ENCODE results near the gene FRMPD1.
A peak's percentile ranks its signal among the peaks of the same experiment; 100 is the strongest.
"Not testable (repeated sequence)": the region's sequence is repeated elsewhere in the genome, so short reads cannot be mapped to it uniquely, and the experiment has no call there.

FRMPD1 gene

GRCh38 chr9:37650873-37651768 lies at the start of gene FRMPD1:
Gene FRMPD1, plus strand, starts transcription at chr9:37650954. Its CDS starts 41,688 bp downstream, at chr9:37692642.
- DNase-seq: peak in 1 of 2 experiments; percentile 87

- not testable (repeated sequence) for DNase-seq
Observed at GRCh38 chr9:37602061-37602460, 48.7 kb upstream of the FRMPD1 start.

- DNase-seq: peak in 1 of 2 experiments; percentile 34
Observed at GRCh38 chr9:37602817-37603216, 47.9 kb upstream of the FRMPD1 start.

GRCh38 chr9:37604296-37604695 lies 46.5 kb upstream of the FRMPD1 start:
- DNase-seq: no peak

DNA sequence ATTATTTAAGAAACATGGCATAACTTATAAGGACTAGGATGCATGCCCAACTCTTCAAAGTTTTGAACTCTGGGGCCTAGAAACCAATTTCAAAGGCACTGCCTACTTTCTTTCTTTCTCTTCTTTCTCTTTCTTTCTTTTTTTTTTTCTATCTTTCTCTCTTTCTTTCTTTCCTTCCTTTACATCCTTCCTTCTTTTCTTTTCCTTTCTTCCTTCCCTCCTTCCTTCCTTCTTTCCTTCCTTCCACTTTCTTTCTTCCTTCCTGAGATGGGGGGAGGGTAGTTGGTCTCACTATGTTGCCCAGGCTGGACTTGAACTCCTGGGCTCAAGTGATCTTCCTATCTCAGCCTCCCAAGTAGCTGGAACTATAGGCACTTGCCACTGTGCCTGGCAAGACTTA lies 42.5 kb upstream of the FRMPD1 start:
- no peak for DNase-seq

DNA sequence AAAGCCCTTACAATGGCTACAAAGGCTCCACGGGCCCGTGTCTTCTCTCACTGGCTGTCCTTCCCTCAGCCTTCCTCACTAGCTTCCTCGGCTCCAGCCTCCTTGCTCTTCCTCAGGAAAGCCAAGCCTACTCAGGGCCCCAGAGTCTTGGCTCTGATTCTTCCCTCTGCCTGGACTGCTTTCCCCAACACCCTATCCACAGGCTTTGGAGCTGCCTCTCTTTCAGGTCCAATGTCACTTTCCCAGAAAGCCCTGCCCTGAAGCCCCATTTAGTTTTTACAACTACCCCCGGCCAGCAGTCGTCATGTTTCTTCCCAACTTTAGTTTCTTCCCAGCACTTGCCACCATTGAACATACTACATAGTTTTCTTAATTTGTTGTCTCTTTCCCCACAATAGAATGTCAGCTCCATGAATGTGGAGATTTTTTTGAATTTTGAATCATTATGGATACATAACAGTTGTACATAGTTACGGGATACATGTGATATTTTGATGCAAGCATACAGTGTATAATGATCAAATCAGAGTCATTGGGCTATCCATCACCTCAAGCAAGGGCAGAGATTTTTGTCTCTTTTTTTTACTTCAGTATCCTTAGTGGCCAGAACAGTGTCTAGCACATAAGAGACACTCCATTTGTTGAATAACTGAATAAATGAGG lies 40.9 kb upstream of the FRMPD1 start:
- DNase-seq: no peak

DNA sequence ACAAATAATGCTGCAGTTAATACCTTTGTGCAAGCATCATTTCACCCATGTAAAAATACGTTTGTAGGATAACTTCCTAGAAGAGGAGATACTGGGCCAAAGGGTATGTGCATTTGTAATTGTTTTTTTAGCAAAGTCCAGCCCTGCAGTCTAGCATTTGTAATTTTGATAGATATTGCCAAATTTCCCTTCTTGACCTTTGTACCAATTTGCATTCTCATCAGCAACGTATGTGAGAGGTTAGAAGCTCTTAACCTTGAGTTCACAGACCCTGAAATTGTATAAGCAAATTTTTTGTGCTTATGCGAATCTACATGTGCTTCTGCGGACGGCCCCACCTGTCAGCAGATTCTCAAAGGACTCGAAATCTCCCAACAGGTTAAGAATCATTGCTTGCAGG lies 39.7 kb upstream of the FRMPD1 start:
- DNase-seq: peak; percentile 42 to 69

- peak in 1 of 2 experiments; percentile 47 for DNase-seq
Observed at GRCh38 chr9:37611961-37612360, 38.8 kb upstream of the FRMPD1 start.

DNA sequence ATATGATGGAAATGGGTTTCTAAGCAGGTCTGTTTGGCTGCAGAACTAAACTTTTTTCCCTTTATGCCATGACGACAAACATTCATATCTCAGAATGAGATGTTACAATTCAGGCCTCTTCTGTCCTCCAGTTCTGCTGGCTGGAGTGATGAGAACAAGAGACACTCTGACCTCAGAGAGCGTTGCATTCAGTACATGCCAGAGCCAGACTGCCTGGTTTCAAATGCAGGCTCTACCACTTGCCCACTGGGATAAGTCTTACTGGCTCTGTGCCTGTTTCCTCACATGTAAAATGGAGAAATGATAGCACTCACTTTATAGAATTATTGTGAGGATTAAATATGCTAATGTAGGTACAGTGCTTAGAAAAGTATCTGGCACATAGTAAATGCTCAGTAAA lies 33.6 kb upstream of the FRMPD1 start:
- DNase-seq: no peak

GRCh38 chr9:37617832-37618231 lies 32.9 kb upstream of the FRMPD1 start:
- DNase-seq: no peak

GRCh38 chr9:37618817-37619216 lies 31.9 kb upstream of the FRMPD1 start:
- no peak for DNase-seq

GRCh38 chr9:37619806-37620205 lies 30.9 kb upstream of the FRMPD1 start:
- DNase-seq: no peak

- DNase-seq: no peak
Observed at GRCh38 chr9:37620396-37620795, 30.4 kb upstream of the FRMPD1 start.

DNA sequence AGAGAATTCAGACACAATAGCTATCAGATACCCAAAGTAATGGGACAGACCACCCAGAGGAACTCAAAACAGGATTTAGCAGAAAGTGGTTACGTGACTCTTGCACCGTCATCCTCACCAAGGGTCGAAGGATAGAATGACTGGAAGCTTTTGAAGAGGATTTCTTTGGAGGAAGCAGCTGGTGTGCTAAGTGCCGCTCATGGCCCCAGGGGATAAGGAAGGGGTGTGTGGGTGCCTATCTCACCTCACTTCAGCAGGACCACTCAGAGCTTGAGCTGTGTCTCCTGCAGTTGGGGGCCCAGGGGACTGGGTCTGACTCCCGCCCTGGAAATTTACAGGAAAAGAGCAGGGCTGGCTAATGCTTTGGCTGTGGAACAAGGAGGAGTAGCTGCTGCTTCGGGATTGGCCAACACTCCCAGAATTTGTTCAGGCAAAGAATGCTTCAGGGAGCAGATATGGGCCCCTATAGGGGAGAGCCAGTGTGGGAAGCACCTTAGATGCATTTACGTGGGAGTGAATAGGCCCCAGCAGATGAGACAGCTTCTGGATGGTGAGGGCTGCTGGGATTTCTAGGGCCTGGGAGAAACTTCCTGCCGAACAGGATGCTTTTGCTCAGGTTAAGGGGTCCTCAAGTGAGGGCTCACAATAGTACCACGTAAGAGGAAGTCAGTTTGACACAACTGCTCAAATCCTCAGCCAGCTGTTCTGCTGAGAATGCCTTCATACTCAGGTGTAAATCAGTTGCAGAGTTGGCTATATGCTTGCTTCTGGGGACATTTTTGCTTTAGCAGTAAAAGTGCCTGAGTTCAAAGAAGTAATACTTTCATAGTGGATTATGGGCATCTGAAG lies 29.3 kb upstream of the FRMPD1 start:
- no peak for DNase-seq

- DNase-seq: no peak
Observed at GRCh38 chr9:37622462-37622861, 28.3 kb upstream of the FRMPD1 start.

DNA sequence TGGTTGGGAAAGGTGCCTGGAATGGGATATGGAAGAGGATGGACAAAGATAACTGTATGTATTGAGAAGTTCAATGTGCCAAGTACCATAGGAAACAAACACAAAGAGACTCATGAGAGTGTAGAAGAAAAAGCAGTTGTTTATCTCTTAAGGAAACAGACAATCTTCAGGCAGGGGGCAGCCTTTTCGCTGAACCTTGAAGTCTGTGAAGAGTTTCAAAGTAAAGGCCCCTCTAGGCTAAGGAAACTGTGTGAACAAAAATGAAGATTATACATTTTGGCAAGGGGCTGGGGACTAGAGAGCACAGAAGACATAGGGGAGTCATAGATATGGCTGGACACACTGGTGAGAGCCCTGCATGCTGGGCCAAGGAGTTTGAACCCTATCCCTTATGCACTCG lies 27.5 kb upstream of the FRMPD1 start:
- DNase-seq: no peak

- no peak for DNase-seq
Observed at GRCh38 chr9:37624073-37624472, 26.7 kb upstream of the FRMPD1 start.

DNA sequence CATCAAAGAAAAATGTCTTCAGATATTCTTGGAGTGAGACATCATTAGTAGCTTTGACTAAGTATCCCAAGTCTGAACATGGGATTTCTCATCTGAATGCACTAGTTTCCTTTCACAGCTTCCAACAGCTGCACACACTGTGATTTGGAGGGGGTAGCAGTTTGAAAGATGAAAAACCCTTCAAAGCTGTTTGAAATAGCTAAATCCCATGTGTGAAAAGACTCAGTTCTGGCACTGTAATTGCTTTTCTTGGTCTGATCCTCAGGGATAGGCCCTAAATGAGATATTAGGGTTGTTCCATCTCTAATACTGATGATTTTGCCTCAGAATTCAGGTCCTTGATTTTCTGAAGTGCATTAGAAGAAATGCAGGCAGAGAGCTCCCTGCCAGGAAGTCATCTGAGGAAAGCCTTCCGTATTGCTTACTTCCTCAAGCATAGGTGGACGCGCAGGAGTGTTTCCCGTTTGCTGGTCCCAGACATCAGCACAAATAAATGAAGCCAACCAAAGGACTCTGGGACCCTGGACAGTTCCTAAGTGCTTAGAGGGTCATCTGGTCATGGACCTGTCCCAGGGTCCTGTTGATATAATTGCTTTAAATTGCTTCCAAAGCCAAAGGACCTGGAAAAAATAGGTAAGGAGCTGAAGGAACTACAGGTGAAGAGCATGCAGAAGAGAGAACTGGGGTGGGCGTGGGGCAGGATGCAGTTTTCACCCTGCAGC lies 25.6 kb upstream of the FRMPD1 start:
- DNase-seq: no peak

DNA sequence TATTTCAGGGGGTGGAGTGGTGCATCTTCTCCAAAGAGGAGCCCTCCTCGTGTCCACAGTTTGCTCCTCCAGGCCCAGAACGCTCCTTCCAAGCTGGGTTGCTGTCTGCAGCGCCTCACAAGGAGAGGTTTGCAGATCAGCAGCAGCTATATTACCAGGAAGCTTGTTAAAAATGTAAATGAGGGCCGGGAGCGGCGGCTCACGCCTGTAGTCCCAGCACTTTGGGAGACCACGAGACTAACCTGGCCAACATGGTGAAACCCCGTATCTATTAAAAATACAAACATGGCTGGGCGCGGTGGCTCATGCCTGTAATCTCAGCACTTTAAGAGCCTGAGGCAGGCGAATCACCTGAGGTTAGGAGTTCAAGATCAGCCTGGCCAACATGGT lies 25.0 kb upstream of the FRMPD1 start:
- DNase-seq: no peak

DNA sequence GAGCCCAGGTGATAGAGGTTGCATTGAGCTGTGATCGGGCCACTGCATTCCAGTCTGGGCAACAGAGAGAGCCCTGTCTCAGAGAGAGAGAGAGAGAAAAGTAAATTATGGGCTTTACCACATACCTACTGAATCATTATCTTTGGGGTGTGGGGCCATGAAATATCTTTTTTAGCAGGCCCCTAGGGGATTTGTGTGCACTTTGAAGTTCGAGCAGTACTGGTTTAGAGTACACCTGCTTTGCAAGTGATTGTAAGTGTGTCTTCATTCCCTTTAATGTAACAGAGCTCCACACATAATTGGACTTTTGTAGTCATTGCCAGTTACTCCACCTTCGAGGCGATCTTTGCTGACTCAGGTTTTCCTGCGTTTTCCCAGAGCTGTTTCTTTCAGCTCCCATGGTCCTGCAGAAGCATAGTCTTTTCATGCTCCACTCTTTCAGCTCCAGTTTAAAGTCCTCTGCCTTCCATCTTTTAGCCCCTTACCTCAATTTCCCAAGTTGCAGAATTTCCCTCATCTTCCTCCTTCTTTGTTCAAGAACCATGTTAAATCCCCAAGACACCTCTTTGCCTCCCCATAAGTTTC lies 24.0 kb upstream of the FRMPD1 start:
- peak in 1 of 2 experiments; percentile 27 for DNase-seq

DNA sequence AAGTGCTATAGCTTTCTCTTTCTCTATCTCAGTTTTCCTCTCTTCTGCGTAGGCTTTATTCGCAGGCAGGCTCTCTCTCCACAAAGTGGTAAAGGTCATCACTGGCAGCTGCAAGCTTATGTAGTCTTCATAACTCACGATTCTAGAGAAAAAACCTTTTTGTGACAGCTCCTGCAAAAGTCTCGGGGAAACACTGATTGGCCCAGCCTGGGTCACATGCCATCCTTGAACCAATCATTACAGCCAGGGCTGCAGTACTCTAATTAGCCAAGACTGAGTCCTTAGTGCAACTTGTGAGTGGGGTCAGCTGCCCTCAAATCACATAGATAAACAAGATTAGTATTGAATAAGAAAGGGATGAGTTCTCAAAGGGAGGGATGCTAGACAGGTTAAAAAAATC lies 18.3 kb upstream of the FRMPD1 start:
- DNase-seq: no peak

GRCh38 chr9:37635808-37636207 lies 14.9 kb upstream of the FRMPD1 start:
- DNase-seq: no peak

All from NCI-H526 (cell line).